Measurements from ENCODE around the gene DDX5. TPM values are rescaled to one million over a fixed set of nuclear protein-coding genes. Genes with fewer than 3 reads are reported as not detected.

The DDX5 gene
- total RNA-seq, 1 donor from 2014 or later = 555 TPM

DNA sequence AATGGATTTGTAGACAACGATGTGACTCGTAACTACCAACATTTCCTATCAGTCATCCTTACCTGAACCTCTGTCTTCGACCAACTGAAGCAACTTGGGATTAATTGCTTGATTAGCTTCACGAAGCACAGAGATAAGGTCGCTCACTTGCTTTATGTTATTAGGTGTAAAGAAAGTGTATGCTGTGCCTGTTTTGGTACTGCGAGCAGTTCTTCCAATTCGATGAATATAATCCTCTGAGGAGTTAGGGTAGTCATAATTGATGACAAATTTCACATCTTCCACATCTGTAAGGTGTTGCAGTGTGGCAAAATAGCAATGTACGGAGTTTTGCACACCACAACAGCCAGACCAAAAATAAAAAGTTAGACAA lies 5.6 kb downstream of the DDX5 start:
- Mint-ChIP-seq H3K27ac (ENCODE audit: unreplicated experiment) (no peak overlapping the region), H3K4me3 (ENCODE audit: unreplicated experiment) (peak overlapping the region; percentile 30), H3K4me1 (ENCODE audit: low read depth, unreplicated experiment) (peaks cover 51% of the 10 kb centered on the region), H3K9me3 (ENCODE audit: unreplicated experiment) (no peaks in the 10 kb centered on the region), H3K27me3 (ENCODE audit: low read depth, unreplicated experiment) (no peaks in the 10 kb centered on the region), H3K36me3 (ENCODE audit: low read depth, unreplicated experiment) (peaks cover 22% of the 10 kb centered on the region)
- Histone ChIP-seq H3K9me3 (ENCODE audit: insufficient read depth, low read depth, low read length) (no peaks in the 10 kb centered on the region), H3K36me3 (ENCODE audit: insufficient read depth, low read length) (peaks cover 71% of the 10 kb centered on the region), H3K79me2 (ENCODE audit: insufficient read depth, low read length) (peaks cover 80% of the 10 kb centered on the region), H3K4me3 (ENCODE audit: insufficient read depth, low read depth, low read length) (no peak overlapping the region), H4K20me1 (ENCODE audit: insufficient read depth, low read length) (peaks cover 84% of the 10 kb centered on the region), H2AFZ (ENCODE audit: low read depth, low read length) (no peak overlapping the region), H3K4me2 (ENCODE audit: low read length) (peak overlapping the region; percentile 12), H3K9ac (ENCODE audit: low read length) (peak overlapping the region; percentile 4), H3K27ac (ENCODE audit: low read depth, low read length) (no peak overlapping the region), H3K4me1 (ENCODE audit: insufficient read depth, low read length) (peaks cover 45% of the 10 kb centered on the region), H3K27me3 (ENCODE audit: insufficient read depth, low read length) (no peaks in the 10 kb centered on the region)
- FAIRE-seq (no peak), DNase-seq (ENCODE audit: low read depth) (no peak)
- TF ChIP-seq EZH2 (IDR thresholded peaks at IDR 0.05; ENCODE audit: insufficient read depth, low read length) (no peak), CTCF (IDR thresholded peaks at IDR 0.05; ENCODE audit: insufficient read depth, low read depth, low read length) (no peak)

DNA sequence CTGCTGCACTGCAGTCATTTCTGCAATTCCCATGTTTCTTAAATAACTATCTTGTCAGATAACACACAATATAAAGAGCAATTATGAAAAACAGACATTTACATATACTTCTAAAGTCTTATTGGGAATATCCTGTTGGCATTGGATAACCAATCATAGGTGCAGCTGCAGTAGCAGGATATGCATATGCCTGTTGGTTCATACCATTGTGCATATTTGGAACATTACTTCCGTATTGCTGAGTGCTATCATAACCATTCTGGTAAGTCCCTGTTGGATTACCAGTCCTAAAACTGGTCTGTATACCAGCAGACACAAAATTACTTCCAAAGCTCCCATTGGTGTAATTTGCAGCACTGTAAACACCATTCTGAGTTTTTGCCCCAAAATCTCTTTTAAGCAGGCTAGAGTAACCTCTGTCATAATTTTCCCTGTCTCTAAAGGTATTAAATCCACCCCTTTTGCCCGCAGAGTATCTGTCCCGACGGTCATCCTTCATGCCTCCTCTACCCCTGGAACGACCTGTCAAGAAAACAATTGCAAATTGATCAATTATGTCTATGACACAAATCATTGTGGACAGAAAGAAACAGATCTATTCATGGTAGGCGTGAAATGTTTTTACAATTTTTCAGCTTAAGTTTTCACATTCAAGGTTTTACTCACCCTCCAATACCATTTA lies 6.1 kb downstream of the DDX5 start:
- Histone ChIP-seq H3K27ac (ENCODE audit: low read depth, low read length) (no peak overlapping the region), H3K36me3 (ENCODE audit: insufficient read depth, low read length) (peaks cover 71% of the 10 kb centered on the region), H3K4me2 (ENCODE audit: low read length) (peak overlapping the region; percentile 12), H3K4me1 (ENCODE audit: insufficient read depth, low read length) (peaks cover 45% of the 10 kb centered on the region), H3K9ac (ENCODE audit: low read length) (peak overlapping the region; percentile 6), H3K4me3 (ENCODE audit: insufficient read depth, low read depth, low read length) (no peak overlapping the region), H4K20me1 (ENCODE audit: insufficient read depth, low read length) (peaks cover 79% of the 10 kb centered on the region), H2AFZ (ENCODE audit: low read depth, low read length) (no peak overlapping the region), H3K79me2 (ENCODE audit: insufficient read depth, low read length) (peaks cover 80% of the 10 kb centered on the region), H3K27me3 (ENCODE audit: insufficient read depth, low read length) (no peaks in the 10 kb centered on the region), H3K9me3 (ENCODE audit: insufficient read depth, low read depth, low read length) (no peaks in the 10 kb centered on the region)
- peaks cover 21% of the 10 kb centered on the region for H3K36me3 Mint-ChIP-seq (ENCODE audit: low read depth, unreplicated experiment)
- peak overlapping the region; percentile 30 for H3K4me3 Mint-ChIP-seq (ENCODE audit: unreplicated experiment)
- H3K27me3 Mint-ChIP-seq (ENCODE audit: low read depth, unreplicated experiment) = no peaks in the 10 kb centered on the region
- FAIRE-seq = no peak
- no peaks in the 10 kb centered on the region for H3K9me3 Mint-ChIP-seq (ENCODE audit: unreplicated experiment)
- peak; percentile 47 for DNase-seq (ENCODE audit: low read depth)
- peak overlapping the region; percentile 50 for H3K27ac Mint-ChIP-seq (ENCODE audit: unreplicated experiment)
- TF ChIP-seq EZH2 (IDR thresholded peaks at IDR 0.05; ENCODE audit: insufficient read depth, low read length) = no peak
- no peak for TF ChIP-seq CTCF (IDR thresholded peaks at IDR 0.05; ENCODE audit: insufficient read depth, low read depth, low read length)
- peaks cover 51% of the 10 kb centered on the region for H3K4me1 Mint-ChIP-seq (ENCODE audit: low read depth, unreplicated experiment)
